H1 (cell line): ENCODE results near the gene APOL3. TPM values are rescaled to one million over a fixed set of nuclear protein-coding genes. Genes with fewer than 3 reads are reported as not detected.

Experiments
- SAP30 ChIP-seq: fragments of 300-600 bp; sonication (generic); IDR thresholded peaks from 2 replicates; pipeline ENCODE4 v1.7.1; 2012; ENCODE audit warnings: low read length, moderate library complexity, mild to moderate bottlenecking, inconsistent platforms; ENCODE audit not compliant: insufficient read depth, insufficient replicate concordance
- polyA plus RNA-seq, 7 experiments: library from polyadenylated mRNA; depleted of rRNA in 3 of 7; stranded (reverse) in 5 of 7; unstranded in 2 of 7; fragments of >200 nt in 5 of 7; fragments of 200-250 nt in 2 of 7; gene quantifications; 1 replicate in 5 of 7; 2 replicates in 1 of 7; 4 replicates in 1 of 7; pipeline versions ENCODE4 v1.2.1 to v1.2.3, GENCODE V29; 2011 to 2013; ENCODE audit warnings: missing spikeins in 2 of 7, mixed read lengths in 2 of 7
- total RNA-seq: library from RNA; stranded (reverse); fragmentation: NEBNext Ultra II Directional; extraction: Animal tissue kit (Norgen Biotek cat#: 25700); gene quantifications from 2 replicates; pipeline ENCODE4 v1.2.1, GENCODE V29; 2021
- TF ChIP-seq, protein P1 (sequence below): IDR thresholded peaks from 2 replicates; pipeline ENCODE4 v1.6.1; 2011; ENCODE audit warnings: low read depth, mild to moderate bottlenecking, low read length; ENCODE audit not compliant: insufficient read depth

The APOL3 gene
- total and polyA plus RNA-seq, 2 of the 8 experiments (the other 6 are each of a cell fraction or from before 2014, with no cell fraction given) = 0.12 TPM; not detected in 1

DNA sequence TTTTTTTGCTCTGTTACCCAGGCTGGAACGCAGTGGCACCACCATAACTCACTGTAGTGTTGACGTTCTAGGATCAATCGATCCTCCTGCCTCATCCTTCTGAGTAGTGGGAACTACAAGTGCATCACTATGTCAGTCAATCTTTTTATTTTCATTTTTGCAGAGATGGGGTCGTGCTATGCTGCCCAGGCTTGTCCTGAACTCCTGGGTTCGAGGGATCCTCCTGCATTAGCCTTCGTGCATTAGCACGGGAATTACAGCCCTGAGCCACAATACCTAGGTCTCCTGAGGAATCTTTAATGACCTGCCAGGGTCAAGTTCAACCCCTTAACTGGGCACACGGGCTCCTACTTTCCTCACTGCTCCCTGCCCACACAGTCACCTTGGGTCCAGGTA lies 4.4 kb downstream of the APOL3 start (continued):
- TF ChIP-seq SAP30 = no peak
- TF ChIP-seq, protein P1, sequence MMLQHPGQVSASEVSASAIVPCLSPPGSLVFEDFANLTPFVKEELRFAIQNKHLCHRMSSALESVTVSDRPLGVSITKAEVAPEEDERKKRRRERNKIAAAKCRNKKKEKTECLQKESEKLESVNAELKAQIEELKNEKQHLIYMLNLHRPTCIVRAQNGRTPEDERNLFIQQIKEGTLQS = no peak
- TF ChIP-seq, all 59 proteins: peak for 0
